Glutamatergic neuron (in vitro differentiated cells): ENCODE results near the gene SLC37A2. TPM values are rescaled to one million over a fixed set of nuclear protein-coding genes. Genes with fewer than 3 reads are reported as not detected.

ENCODE experiments used
- DNase-seq: peaks from one replicate; pipeline ENCODE4 v3.0.0; 2022
- H3K27ac Mint-ChIP-seq: one replicate; pipeline ENCODE4 v1.8.0; 2020; ENCODE audit warnings: mild to moderate bottlenecking, mixed read lengths, inconsistent platforms; ENCODE audit not compliant: unreplicated experiment
- H3K27me3 Mint-ChIP-seq: one replicate; pipeline ENCODE4 v1.8.0; 2020; ENCODE audit warnings: mild to moderate bottlenecking, moderate library complexity, mixed read lengths, inconsistent platforms; ENCODE audit not compliant: unreplicated experiment
- H3K36me3 Mint-ChIP-seq: one replicate; pipeline ENCODE4 v1.8.0; 2020; ENCODE audit warnings: mild to moderate bottlenecking, mixed read lengths, inconsistent platforms; ENCODE audit not compliant: unreplicated experiment
- H3K4me1 Mint-ChIP-seq: one replicate; pipeline ENCODE4 v1.8.0; 2020; ENCODE audit warnings: mild to moderate bottlenecking, low read depth, mixed read lengths, inconsistent platforms; ENCODE audit not compliant: unreplicated experiment
- H3K4me3 Mint-ChIP-seq: one replicate; pipeline ENCODE4 v1.8.0; 2020; ENCODE audit warnings: mild to moderate bottlenecking, mixed read lengths, inconsistent platforms; ENCODE audit not compliant: unreplicated experiment
- H3K9me3 Mint-ChIP-seq: one replicate; pipeline ENCODE4 v1.8.0; 2020; ENCODE audit warnings: mild to moderate bottlenecking, moderate library complexity, mixed read lengths, inconsistent platforms; ENCODE audit not compliant: unreplicated experiment
- total RNA-seq: library from RNA; stranded (reverse); fragmentation: NEBNext Ultra II Directional; extraction: Animal tissue kit (Norgen Biotek cat#: 25700); gene quantifications from one replicate; pipeline ENCODE4 v1.2.1, GENCODE V29; 2021; ENCODE audit not compliant: unreplicated experiment
- TF ChIP-seq, protein P1 (sequence below): fragments of 200-600 bp; sonication (generic); IDR thresholded peaks from one replicate; pipeline ENCODE4 v1.5.0; 2021; ENCODE audit not compliant: partially characterized antibody, unreplicated experiment

The SLC37A2 gene
- total RNA-seq, 1 donor from 2014 or later, result 0.74 TPM

GRCh38 chr11:125084057-125084416 is 20.9 kb downstream of the SLC37A2 start:
- H3K36me3 Mint-ChIP-seq, result no peaks in the 10 kb centered on the region
- peak overlapping the region; percentile 43 for H3K27ac Mint-ChIP-seq
- TF ChIP-seq, protein P1, sequence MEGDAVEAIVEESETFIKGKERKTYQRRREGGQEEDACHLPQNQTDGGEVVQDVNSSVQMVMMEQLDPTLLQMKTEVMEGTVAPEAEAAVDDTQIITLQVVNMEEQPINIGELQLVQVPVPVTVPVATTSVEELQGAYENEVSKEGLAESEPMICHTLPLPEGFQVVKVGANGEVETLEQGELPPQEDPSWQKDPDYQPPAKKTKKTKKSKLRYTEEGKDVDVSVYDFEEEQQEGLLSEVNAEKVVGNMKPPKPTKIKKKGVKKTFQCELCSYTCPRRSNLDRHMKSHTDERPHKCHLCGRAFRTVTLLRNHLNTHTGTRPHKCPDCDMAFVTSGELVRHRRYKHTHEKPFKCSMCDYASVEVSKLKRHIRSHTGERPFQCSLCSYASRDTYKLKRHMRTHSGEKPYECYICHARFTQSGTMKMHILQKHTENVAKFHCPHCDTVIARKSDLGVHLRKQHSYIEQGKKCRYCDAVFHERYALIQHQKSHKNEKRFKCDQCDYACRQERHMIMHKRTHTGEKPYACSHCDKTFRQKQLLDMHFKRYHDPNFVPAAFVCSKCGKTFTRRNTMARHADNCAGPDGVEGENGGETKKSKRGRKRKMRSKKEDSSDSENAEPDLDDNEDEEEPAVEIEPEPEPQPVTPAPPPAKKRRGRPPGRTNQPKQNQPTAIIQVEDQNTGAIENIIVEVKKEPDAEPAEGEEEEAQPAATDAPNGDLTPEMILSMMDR, result no peak
- DNase-seq, result no peak
- H3K27me3 Mint-ChIP-seq, result peaks cover 9% of the 10 kb centered on the region
- H3K4me3 Mint-ChIP-seq, result no peak overlapping the region
- H3K9me3 Mint-ChIP-seq, result peaks cover 10% of the 10 kb centered on the region
- H3K4me1 Mint-ChIP-seq, result no peaks in the 10 kb centered on the region

GRCh38 chr11:125084761-125085231 is 21.7 kb downstream of the SLC37A2 start:
- TF ChIP-seq, protein P1, result no peak
- no peak for DNase-seq
- H3K4me1 Mint-ChIP-seq, result no peaks in the 10 kb centered on the region
- H3K27me3 Mint-ChIP-seq, result peaks cover 9% of the 10 kb centered on the region
- H3K36me3 Mint-ChIP-seq, result no peaks in the 10 kb centered on the region
- peaks cover 10% of the 10 kb centered on the region for H3K9me3 Mint-ChIP-seq
- no peak overlapping the region for H3K4me3 Mint-ChIP-seq
- no peak overlapping the region for H3K27ac Mint-ChIP-seq

DNA sequence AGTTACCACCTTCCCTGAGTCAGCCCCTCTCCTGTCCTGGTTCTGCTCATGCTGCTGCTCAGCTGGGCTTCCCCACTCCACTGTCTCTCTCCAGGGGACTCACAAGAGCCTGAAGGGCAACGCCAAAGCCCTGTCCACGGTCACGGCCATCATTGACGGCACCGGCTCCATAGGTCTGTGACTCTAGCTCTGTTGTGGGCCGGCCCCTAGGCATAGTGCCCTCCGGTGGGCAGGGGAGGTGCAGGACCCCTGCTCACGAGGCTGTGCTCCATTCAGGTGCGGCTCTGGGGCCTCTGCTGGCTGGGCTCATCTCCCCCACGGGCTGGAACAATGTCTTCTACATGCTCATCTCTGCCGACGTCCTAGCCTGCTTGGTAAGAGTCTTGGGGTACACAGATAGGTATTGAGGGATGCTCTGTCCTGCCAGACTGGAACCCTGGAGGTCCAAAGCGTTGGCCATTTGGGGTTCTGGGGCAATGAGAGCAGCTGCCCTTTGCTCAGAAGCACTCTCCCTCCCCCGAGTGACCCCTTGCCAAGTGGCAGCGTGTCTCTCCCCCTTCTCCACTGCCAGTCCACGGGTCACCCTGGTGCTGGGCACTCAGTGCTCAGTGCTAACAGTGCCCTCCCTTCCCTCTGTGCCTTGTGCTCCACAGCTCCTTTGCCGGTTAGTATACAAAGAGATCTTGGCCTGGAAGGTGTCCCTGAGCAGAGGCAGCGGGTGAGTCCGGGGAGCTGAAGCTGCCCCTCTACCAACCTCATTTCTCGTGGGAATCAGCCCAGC is 22.4 kb downstream of the SLC37A2 start:
- H3K4me1 Mint-ChIP-seq, result no peaks in the 10 kb centered on the region
- peaks cover 10% of the 10 kb centered on the region for H3K9me3 Mint-ChIP-seq
- H3K36me3 Mint-ChIP-seq, result no peaks in the 10 kb centered on the region
- H3K4me3 Mint-ChIP-seq, result no peak overlapping the region
- peak; percentile 13 for DNase-seq
- TF ChIP-seq, protein P1, result no peak
- no peak overlapping the region for H3K27ac Mint-ChIP-seq
- peaks cover 9% of the 10 kb centered on the region for H3K27me3 Mint-ChIP-seq

DNA sequence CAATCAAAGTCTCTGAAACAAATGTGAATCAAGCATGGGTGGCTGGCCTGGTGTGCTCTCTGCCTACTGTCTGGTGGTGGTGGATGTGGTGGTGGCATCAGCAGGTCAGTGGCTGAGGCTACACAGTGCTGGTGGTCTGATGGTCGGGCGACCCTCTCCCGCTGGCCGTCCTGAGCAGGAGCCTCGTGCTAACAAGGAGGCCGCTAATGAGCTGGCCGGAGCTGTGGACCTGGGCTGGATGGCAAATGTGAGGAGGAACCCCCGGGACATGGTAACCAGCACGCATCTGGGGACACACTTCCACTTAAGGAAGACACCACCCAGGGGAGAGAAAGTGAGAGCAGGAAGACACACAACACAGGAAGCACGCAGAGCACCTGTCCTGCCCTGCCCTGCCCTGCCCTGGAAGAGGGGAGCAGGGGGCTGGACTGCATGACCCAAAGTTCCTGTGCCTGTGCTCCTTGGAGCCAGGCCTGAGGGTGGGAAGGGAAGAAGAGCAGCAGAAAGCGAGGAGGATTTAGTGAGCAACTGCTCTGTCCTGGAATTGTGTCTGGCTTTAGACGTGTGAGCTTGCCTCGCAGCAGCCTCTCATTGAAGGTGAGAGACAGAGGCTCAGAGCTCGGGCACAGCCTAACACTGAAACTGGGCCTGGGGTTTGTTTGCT is 23.7 kb downstream of the SLC37A2 start:
- TF ChIP-seq, protein P1, result no peak
- no peaks in the 10 kb centered on the region for H3K36me3 Mint-ChIP-seq
- H3K27me3 Mint-ChIP-seq, result peaks cover 7% of the 10 kb centered on the region
- H3K4me1 Mint-ChIP-seq, result peaks cover 1% of the 10 kb centered on the region
- no peak overlapping the region for H3K27ac Mint-ChIP-seq
- no peak overlapping the region for H3K4me3 Mint-ChIP-seq
- DNase-seq, result peak; percentile 12
- H3K9me3 Mint-ChIP-seq, result peaks cover 9% of the 10 kb centered on the region

DNA sequence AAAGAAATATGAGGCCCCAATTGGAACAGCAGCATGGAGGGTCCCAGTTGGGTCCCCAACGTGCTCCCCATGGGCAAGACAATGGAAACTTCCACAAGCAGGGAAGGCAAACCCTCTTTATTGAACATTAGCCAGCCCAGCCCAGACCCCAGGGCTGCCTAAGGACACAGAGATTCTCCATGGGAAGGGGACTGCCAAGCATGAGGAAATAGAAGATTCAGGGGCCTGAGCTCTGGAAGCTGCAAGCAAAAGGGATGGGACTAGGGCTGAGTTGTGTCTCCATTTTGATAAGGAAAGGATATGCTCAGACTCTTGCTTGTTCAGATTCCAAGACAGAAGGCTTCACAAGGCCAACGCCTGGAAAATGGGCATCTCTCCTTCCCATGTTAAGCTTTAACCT is 25.0 kb downstream of the SLC37A2 start:
- no peaks in the 10 kb centered on the region for H3K36me3 Mint-ChIP-seq
- DNase-seq, result no peak
- peaks cover 4% of the 10 kb centered on the region for H3K27me3 Mint-ChIP-seq
- H3K27ac Mint-ChIP-seq, result no peak overlapping the region
- TF ChIP-seq, protein P1, result no peak
- peaks cover 7% of the 10 kb centered on the region for H3K4me1 Mint-ChIP-seq
- no peak overlapping the region for H3K4me3 Mint-ChIP-seq
- peaks cover 2% of the 10 kb centered on the region for H3K9me3 Mint-ChIP-seq
